RCC 7860 (cell line): ENCODE measurements around the gene ZCCHC24.

ENCODE experiments used
- DNase-seq: peaks from one replicate; pipeline ENCODE4 v3.0.0-alpha.2; 2015; ENCODE audit warnings: low spot score
- FAIRE-seq: peaks from 2 replicates; lab custom pipeline; 2012; peaks lifted over from hg19 to GRCh38; lab: Jason Lieb, UNC

ZCCHC24 gene

GRCh38 chr10:79473496-79474095, 28.2 kb upstream of the ZCCHC24 start:
- no peak for FAIRE-seq
- DNase-seq = no peak

- no peak for DNase-seq
- FAIRE-seq = no peak
Measured at GRCh38 chr10:79472951-79473350, 27.5 kb upstream of the ZCCHC24 start.

GRCh38 chr10:79472449-79472848, 27.0 kb upstream of the ZCCHC24 start:
- DNase-seq (no peak), FAIRE-seq (no peak)

GRCh38 chr10:79471776-79472175, 26.4 kb upstream of the ZCCHC24 start:
- no peak for FAIRE-seq
- DNase-seq = no peak

- DNase-seq (no peak), FAIRE-seq (no peak)
Measured at GRCh38 chr10:79470096-79470495, 24.7 kb upstream of the ZCCHC24 start.

GRCh38 chr10:79468841-79469585, 23.6 kb upstream of the ZCCHC24 start:
- DNase-seq = no peak
- FAIRE-seq = no peak

- no peak for DNase-seq
- no peak for FAIRE-seq
Measured at GRCh38 chr10:79468015-79468560, 22.7 kb upstream of the ZCCHC24 start.

- FAIRE-seq = no peak
- no peak for DNase-seq
Measured at GRCh38 chr10:79465341-79465740, 19.9 kb upstream of the ZCCHC24 start.

GRCh38 chr10:79463578-79464496, 18.4 kb upstream of the ZCCHC24 start:
- no peak for FAIRE-seq
- DNase-seq = no peak

- no peak for FAIRE-seq
- DNase-seq = no peak
Measured at GRCh38 chr10:79460687-79461086, 15.3 kb upstream of the ZCCHC24 start.

GRCh38 chr10:79459243-79459642, 13.8 kb upstream of the ZCCHC24 start:
- DNase-seq (no peak), FAIRE-seq (no peak)

GRCh38 chr10:79458483-79458882, 13.1 kb upstream of the ZCCHC24 start:
- DNase-seq (no peak), FAIRE-seq (no peak)

- DNase-seq (peak; percentile 75), FAIRE-seq (peak; percentile 86)
Measured at GRCh38 chr10:79457256-79457785, 11.9 kb upstream of the ZCCHC24 start.

GRCh38 chr10:79454259-79454658, 8.8 kb upstream of the ZCCHC24 start:
- FAIRE-seq (peak; percentile 53), DNase-seq (peak; percentile 42)

- DNase-seq = no peak
- FAIRE-seq = no peak
Measured at GRCh38 chr10:79453392-79453791, 8.0 kb upstream of the ZCCHC24 start.

GRCh38 chr10:79452174-79452611, 6.8 kb upstream of the ZCCHC24 start:
- DNase-seq = no peak
- no peak for FAIRE-seq

GRCh38 chr10:79451046-79451699, 5.7 kb upstream of the ZCCHC24 start:
- DNase-seq = no peak
- FAIRE-seq = no peak

- FAIRE-seq = no peak
- DNase-seq = no peak
Measured at GRCh38 chr10:79449181-79450146, 4.0 kb upstream of the ZCCHC24 start.

- DNase-seq (no peak), FAIRE-seq (no peak)
Measured at GRCh38 chr10:79448732-79449049, 3.3 kb upstream of the ZCCHC24 start.
